Hepatocyte (in vitro differentiated cells): ENCODE results near the gene KIF2A. TPM values are rescaled to one million over a fixed set of nuclear protein-coding genes. Genes with fewer than 3 reads are reported as not detected.

Experiments used
- DNase-seq: peaks from one replicate; pipeline ENCODE4 v3.0.0-alpha.2; 2016; ENCODE audit warnings: low spot score
- H2AFZ ChIP-seq: fragments of 200-600 bp; sonication (generic); 2 replicates; pipeline ENCODE4 v1.6.0; 2016; ENCODE audit warnings: antibody characterized with exemption, mild to moderate bottlenecking
- H3K27ac ChIP-seq: fragments of 200-600 bp; sonication (generic); 2 replicates; pipeline ENCODE4 v1.5.1; 2016; ENCODE audit warnings: mild to moderate bottlenecking
- H3K27me3 ChIP-seq: fragments of 200-600 bp; sonication (generic); 2 replicates; pipeline ENCODE4 v1.6.1; 2016
- H3K36me3 ChIP-seq: fragments of 200-600 bp; sonication (generic); replicated peaks from 2 replicates; pipeline ENCODE4 v1.5.1; 2016; ENCODE audit warnings: low read depth; ENCODE audit not compliant: insufficient read depth
- H3K4me1 ChIP-seq: fragments of 200-600 bp; sonication (generic); 2 replicates; pipeline ENCODE4 v1.5.1; 2016; ENCODE audit warnings: mild to moderate bottlenecking, moderate library complexity; ENCODE audit not compliant: insufficient read depth
- H3K4me2 ChIP-seq: fragments of 200-600 bp; sonication (generic); 2 replicates; pipeline ENCODE4 v1.6.0; 2016
- H3K4me3 ChIP-seq: fragments of 200-600 bp; sonication (generic); 2 replicates; pipeline ENCODE4 v1.5.1; 2016; ENCODE audit warnings: mild to moderate bottlenecking
- H3K79me2 ChIP-seq: fragments of 200-600 bp; sonication (generic); 2 replicates; pipeline ENCODE4 v1.6.0; 2017; ENCODE audit warnings: mild to moderate bottlenecking
- H3K9me2 ChIP-seq: fragments of 200-600 bp; sonication (generic); replicated peaks from 2 replicates; pipeline ENCODE4 v1.6.0; 2017; ENCODE audit warnings: mild to moderate bottlenecking; ENCODE audit not compliant: insufficient read depth
- H3K9me3 ChIP-seq: fragments of 200-600 bp; sonication (generic); 2 replicates; pipeline ENCODE4 v1.5.1; 2016; ENCODE audit warnings: low read depth, mild to moderate bottlenecking
- H4K20me1 ChIP-seq: fragments of 200-600 bp; sonication (generic); 2 replicates; pipeline ENCODE4 v1.6.0; 2016; ENCODE audit warnings: mild to moderate bottlenecking; ENCODE audit not compliant: insufficient read depth, poor library complexity, severe bottlenecking
- CTCF ChIP-seq: fragments of 200-600 bp; sonication (generic); IDR thresholded peaks from 2 replicates; pipeline ENCODE4 v1.5.1; 2016; ENCODE audit warnings: antibody characterized with exemption, mild to moderate bottlenecking; ENCODE audit not compliant: poor library complexity
- EZH2 ChIP-seq: fragments of 200-600 bp; sonication (generic); IDR thresholded peaks from 2 replicates; pipeline ENCODE4 v1.6.1; 2016; ENCODE audit warnings: antibody characterized with exemption, mild to moderate bottlenecking, borderline replicate concordance
- EZH2phosphoT487 ChIP-seq: fragments of 200-600 bp; sonication (generic); IDR thresholded peaks from one replicate; pipeline ENCODE4 v1.6.1; 2018; ENCODE audit warnings: antibody characterized with exemption, mild to moderate bottlenecking, low read depth, moderate library complexity; ENCODE audit not compliant: unreplicated experiment, severe bottlenecking
- WGBS: methylation state at CpG from one replicate; pipeline ENCODE4 v1.1.6; 2016; ENCODE audit warnings: low lambda C conversion rate; ENCODE audit errors: missing lambda C conversion rate; 5-methylcytosine and 5-hydroxymethylcytosine counted together
- polyA plus RNA-seq: library from polyadenylated mRNA; unstranded; fragments of >200 nt; fragmentation: Nextera tagmentation; extraction: Ambion mirVana; gene quantifications from 2 replicates; pipeline ENCODE4 v1.2.1, GENCODE V29; 2016
- total RNA-seq: library from RNA; depleted of rRNA; stranded (reverse); fragments of >200 nt; gene quantifications from 2 replicates; pipeline ENCODE4 v1.2.3, GENCODE V29; 2014

KIF2A gene
- total and polyA plus RNA-seq, 2 experiments from 2014 or later, result 28.3 to 46.9 TPM

GRCh38 chr5:62298118-62298517 lies 7.9 kb upstream of the KIF2A start:
- no peak overlapping the region for H3K4me3 ChIP-seq
- H3K9me3 ChIP-seq, result no peaks in the 10 kb centered on the region
- H3K36me3 ChIP-seq, result no peaks in the 10 kb centered on the region
- no peaks in the 10 kb centered on the region for H3K79me2 ChIP-seq
- H3K4me1 ChIP-seq, result no peaks in the 10 kb centered on the region
- no peak overlapping the region for H3K4me2 ChIP-seq
- no peak overlapping the region for H3K27ac ChIP-seq
- DNase-seq, result no peak
- 93% methylated on average over 3 of the region's 3 CpGs for WGBS
- no peak for TF ChIP-seq EZH2
- no peak for TF ChIP-seq CTCF
- no peak for TF ChIP-seq EZH2phosphoT487
- H4K20me1 ChIP-seq, result no peaks in the 10 kb centered on the region
- no peak overlapping the region for H2AFZ ChIP-seq
- no peaks in the 10 kb centered on the region for H3K9me2 ChIP-seq
- no peaks in the 10 kb centered on the region for H3K27me3 ChIP-seq

DNA sequence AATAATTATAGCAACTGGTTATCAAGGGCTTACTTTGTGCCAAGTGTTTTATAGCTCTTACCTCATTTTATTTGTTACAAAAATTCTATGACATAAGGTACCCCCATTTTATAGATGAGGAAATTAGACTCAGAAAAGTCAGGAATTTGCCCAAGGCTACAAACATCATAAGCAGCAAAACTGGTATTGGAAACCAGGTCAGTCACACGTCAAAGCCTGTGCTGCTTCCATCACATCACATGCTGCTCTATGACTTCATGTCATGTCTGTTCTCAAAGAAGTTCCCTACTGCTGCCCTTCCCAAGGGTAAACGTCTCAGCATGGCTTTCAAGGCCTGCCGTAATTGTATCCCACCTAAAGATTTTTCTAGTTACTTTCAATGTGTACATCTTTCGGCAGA lies 6.9 kb upstream of the KIF2A start:
- H3K4me2 ChIP-seq, result no peak overlapping the region

GRCh38 chr5:62299600-62299999 lies 6.4 kb upstream of the KIF2A start:
- Histone ChIP-seq H2AFZ (no peak overlapping the region), H3K36me3 (no peaks in the 10 kb centered on the region), H3K27me3 (no peaks in the 10 kb centered on the region), H3K79me2 (no peaks in the 10 kb centered on the region), H3K4me2 (no peak overlapping the region), H3K4me3 (no peak overlapping the region), H4K20me1 (no peaks in the 10 kb centered on the region), H3K4me1 (no peaks in the 10 kb centered on the region), H3K27ac (no peak overlapping the region), H3K9me3 (no peaks in the 10 kb centered on the region), H3K9me2 (no peaks in the 10 kb centered on the region)
- TF ChIP-seq EZH2phosphoT487 (no peak), CTCF (no peak), EZH2 (no peak)
- no peak for DNase-seq
- 46% methylated on average over 1 of the region's 1 CpG for WGBS

More for the DNA sequence above, 6.9 kb upstream of the KIF2A start:
- Histone ChIP-seq H3K4me3 (no peak overlapping the region), H4K20me1 (no peaks in the 10 kb centered on the region), H2AFZ (no peak overlapping the region), H3K36me3 (no peaks in the 10 kb centered on the region), H3K9me2 (no peaks in the 10 kb centered on the region), H3K9me3 (no peaks in the 10 kb centered on the region), H3K27ac (no peak overlapping the region), H3K79me2 (no peaks in the 10 kb centered on the region), H3K4me1 (no peaks in the 10 kb centered on the region), H3K27me3 (no peaks in the 10 kb centered on the region)
- DNase-seq, result no peak
- 71% methylated on average over 4 of the region's 4 CpGs for WGBS
- TF ChIP-seq EZH2phosphoT487, result no peak
- TF ChIP-seq EZH2, result no peak
- no peak for TF ChIP-seq CTCF

GRCh38 chr5:62305358-62305714 lies 670 bp upstream of the KIF2A start:
- no peak for DNase-seq
- Histone ChIP-seq H3K36me3 (no peaks in the 10 kb centered on the region), H3K27me3 (no peaks in the 10 kb centered on the region), H3K27ac (peak overlapping the region; percentile 100), H3K4me3 (peak overlapping the region; percentile 26), H3K79me2 (peaks cover 40% of the 10 kb centered on the region), H3K9me3 (no peaks in the 10 kb centered on the region), H2AFZ (peak overlapping the region; percentile 87), H3K4me1 (peaks cover 10% of the 10 kb centered on the region), H4K20me1 (peaks cover 30% of the 10 kb centered on the region), H3K9me2 (no peaks in the 10 kb centered on the region), H3K4me2 (peak overlapping the region; percentile 80)
- TF ChIP-seq EZH2 (no peak), CTCF (no peak), EZH2phosphoT487 (no peak)
- WGBS, result 81% methylated on average over 4 of the region's 4 CpGs
